OCI-LY1 (cell line): ENCODE measurements around the gene B3GNT9.

Experiments used
- H2AFZ ChIP-seq: fragments of 200-600 bp; sonication (generic), shearing (Covaris generic); 2 replicates; pipeline ENCODE4 v1.6.0; 2014; ENCODE audit warnings: antibody characterized with exemption, mild to moderate bottlenecking, low read length
- H3F3A ChIP-seq: fragments of 200-600 bp; sonication (generic), shearing (Covaris generic); 2 replicates; pipeline ENCODE4 v1.6.0; 2014; ENCODE audit warnings: mild to moderate bottlenecking, antibody characterized with exemption, low read length, moderate library complexity; ENCODE audit not compliant: insufficient read depth
- H3K27ac ChIP-seq: fragments of 200-600 bp; sonication (generic); 2 replicates; pipeline ENCODE4 v1.5.1; 2014; ENCODE audit warnings: low read length, mixed run types, mild to moderate bottlenecking, low read depth; ENCODE audit not compliant: poor library complexity, severe bottlenecking
- H3K27me3 ChIP-seq: fragments of 200-600 bp; sonication (generic); 2 replicates; pipeline ENCODE4 v1.6.0; 2014; ENCODE audit warnings: antibody characterized with exemption, mild to moderate bottlenecking, low read length, moderate library complexity; ENCODE audit not compliant: insufficient read depth
- H3K36me3 ChIP-seq: fragments of 200-600 bp; sonication (generic); 2 replicates; pipeline ENCODE4 v1.6.1; 2014; ENCODE audit warnings: mild to moderate bottlenecking, antibody characterized with exemption, low read length, moderate library complexity, mixed read lengths; ENCODE audit not compliant: insufficient read depth
- H3K4me1 ChIP-seq: fragments of 200-600 bp; sonication (generic); 2 replicates; pipeline ENCODE4 v1.5.1; 2014; ENCODE audit warnings: mild to moderate bottlenecking, low read length, moderate library complexity; ENCODE audit not compliant: insufficient read depth, severe bottlenecking
- H3K4me2 ChIP-seq: fragments of 200-600 bp; sonication (generic), shearing (Covaris generic); 2 replicates; pipeline ENCODE4 v1.6.1; 2014; ENCODE audit warnings: low read length
- H3K4me3 ChIP-seq: fragments of 200-600 bp; sonication (generic); 2 replicates; pipeline ENCODE4 v1.5.1; 2014; ENCODE audit warnings: low read length, low read depth, mild to moderate bottlenecking, mixed read lengths; ENCODE audit not compliant: poor library complexity, severe bottlenecking
- H3K79me2 ChIP-seq: fragments of 200-600 bp; shearing (Covaris generic); 2 replicates; pipeline ENCODE4 v1.6.1; 2016; ENCODE audit warnings: mixed run types, low read length, mixed read lengths; ENCODE audit not compliant: insufficient read depth
- H3K9ac ChIP-seq: fragments of 200-600 bp; sonication (generic), shearing (Covaris generic); 2 replicates; pipeline ENCODE4 v1.6.1; 2014; ENCODE audit warnings: mild to moderate bottlenecking, low read length, mixed read lengths
- H3K9me2 ChIP-seq: fragments of 200-600 bp; sonication (generic), shearing (Covaris generic); 2 replicates; pipeline ENCODE4 v1.6.1; 2014; ENCODE audit warnings: low read depth, mild to moderate bottlenecking, low read length, mixed read lengths
- H3K9me3 ChIP-seq: fragments of 200-600 bp; shearing (Covaris generic); 2 replicates; pipeline ENCODE4 v1.6.1; 2014; ENCODE audit warnings: low read length, mixed read lengths
- H4K20me1 ChIP-seq: fragments of 200-600 bp; sonication (generic), shearing (Covaris generic); 2 replicates; pipeline ENCODE4 v1.6.0; 2016; ENCODE audit warnings: mild to moderate bottlenecking, low read length; ENCODE audit not compliant: insufficient read depth
- EZH2 ChIP-seq: fragments of 200-600 bp; sonication (generic), shearing (Covaris generic); IDR thresholded peaks from 2 replicates; pipeline ENCODE4 v1.8.0; 2017; ENCODE audit warnings: borderline replicate concordance, mixed run types, mild to moderate bottlenecking, antibody characterized with exemption, low read length, moderate library complexity, mixed read lengths
- TF ChIP-seq, protein P1 (sequence below): fragments of 200-600 bp; sonication (generic), shearing (Covaris generic); IDR thresholded peaks from 2 replicates; pipeline ENCODE4 v1.5.1; 2017; ENCODE audit warnings: mild to moderate bottlenecking, antibody characterized with exemption, low read length, moderate library complexity, mixed read lengths

B3GNT9 gene

DNA sequence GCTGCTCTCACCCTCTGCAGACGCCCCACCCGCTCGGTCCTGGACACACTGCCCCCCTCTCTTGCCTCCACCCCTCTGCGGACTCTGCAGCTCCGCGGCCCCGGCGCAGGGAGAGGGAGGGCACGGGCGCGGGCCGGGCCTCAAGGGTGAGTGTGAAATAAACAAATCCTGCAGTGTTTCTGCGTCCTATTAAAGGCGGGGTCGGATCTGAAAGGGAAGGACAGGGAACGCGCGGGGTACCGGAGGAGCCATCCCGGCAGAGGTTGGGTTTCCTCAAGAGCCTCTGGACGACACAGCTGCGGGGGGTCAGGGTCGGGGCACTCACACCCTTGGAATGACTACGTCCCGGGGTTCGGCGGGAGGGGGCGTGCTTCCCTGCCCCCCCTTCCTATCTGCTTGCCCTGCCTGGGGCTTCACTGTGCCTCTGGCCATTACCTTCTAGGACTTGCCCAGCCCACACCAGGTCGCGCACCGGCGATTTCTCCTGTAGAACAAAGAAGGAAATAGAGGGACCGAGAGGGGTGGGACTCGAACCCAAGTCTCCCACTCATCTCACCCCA, 13.3 kb upstream of the B3GNT9 start:
- peaks cover 20% of the 10 kb centered on the region for H3K4me1 ChIP-seq
- no peaks in the 10 kb centered on the region for H3K36me3 ChIP-seq
- no peak overlapping the region for H3K9ac ChIP-seq
- no peaks in the 10 kb centered on the region; the same call in 1 of the 2 replicates for H3K27me3 ChIP-seq
- H2AFZ ChIP-seq = no peak overlapping the region
- H3K9me3 ChIP-seq = no peaks in the 10 kb centered on the region
- H3K79me2 ChIP-seq = no peaks in the 10 kb centered on the region
- H3F3A ChIP-seq = no peaks in the 10 kb centered on the region
- peak overlapping the region; percentile 56; the same call in 1 of the 2 replicates for H3K4me2 ChIP-seq
- peak overlapping the region; percentile 44 for H3K4me3 ChIP-seq
- no peak overlapping the region for H3K27ac ChIP-seq
- no peaks in the 10 kb centered on the region for H3K9me2 ChIP-seq
- H4K20me1 ChIP-seq = no peaks in the 10 kb centered on the region
- no peak for TF ChIP-seq EZH2
- TF ChIP-seq, protein P1, sequence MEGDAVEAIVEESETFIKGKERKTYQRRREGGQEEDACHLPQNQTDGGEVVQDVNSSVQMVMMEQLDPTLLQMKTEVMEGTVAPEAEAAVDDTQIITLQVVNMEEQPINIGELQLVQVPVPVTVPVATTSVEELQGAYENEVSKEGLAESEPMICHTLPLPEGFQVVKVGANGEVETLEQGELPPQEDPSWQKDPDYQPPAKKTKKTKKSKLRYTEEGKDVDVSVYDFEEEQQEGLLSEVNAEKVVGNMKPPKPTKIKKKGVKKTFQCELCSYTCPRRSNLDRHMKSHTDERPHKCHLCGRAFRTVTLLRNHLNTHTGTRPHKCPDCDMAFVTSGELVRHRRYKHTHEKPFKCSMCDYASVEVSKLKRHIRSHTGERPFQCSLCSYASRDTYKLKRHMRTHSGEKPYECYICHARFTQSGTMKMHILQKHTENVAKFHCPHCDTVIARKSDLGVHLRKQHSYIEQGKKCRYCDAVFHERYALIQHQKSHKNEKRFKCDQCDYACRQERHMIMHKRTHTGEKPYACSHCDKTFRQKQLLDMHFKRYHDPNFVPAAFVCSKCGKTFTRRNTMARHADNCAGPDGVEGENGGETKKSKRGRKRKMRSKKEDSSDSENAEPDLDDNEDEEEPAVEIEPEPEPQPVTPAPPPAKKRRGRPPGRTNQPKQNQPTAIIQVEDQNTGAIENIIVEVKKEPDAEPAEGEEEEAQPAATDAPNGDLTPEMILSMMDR = no peak

DNA sequence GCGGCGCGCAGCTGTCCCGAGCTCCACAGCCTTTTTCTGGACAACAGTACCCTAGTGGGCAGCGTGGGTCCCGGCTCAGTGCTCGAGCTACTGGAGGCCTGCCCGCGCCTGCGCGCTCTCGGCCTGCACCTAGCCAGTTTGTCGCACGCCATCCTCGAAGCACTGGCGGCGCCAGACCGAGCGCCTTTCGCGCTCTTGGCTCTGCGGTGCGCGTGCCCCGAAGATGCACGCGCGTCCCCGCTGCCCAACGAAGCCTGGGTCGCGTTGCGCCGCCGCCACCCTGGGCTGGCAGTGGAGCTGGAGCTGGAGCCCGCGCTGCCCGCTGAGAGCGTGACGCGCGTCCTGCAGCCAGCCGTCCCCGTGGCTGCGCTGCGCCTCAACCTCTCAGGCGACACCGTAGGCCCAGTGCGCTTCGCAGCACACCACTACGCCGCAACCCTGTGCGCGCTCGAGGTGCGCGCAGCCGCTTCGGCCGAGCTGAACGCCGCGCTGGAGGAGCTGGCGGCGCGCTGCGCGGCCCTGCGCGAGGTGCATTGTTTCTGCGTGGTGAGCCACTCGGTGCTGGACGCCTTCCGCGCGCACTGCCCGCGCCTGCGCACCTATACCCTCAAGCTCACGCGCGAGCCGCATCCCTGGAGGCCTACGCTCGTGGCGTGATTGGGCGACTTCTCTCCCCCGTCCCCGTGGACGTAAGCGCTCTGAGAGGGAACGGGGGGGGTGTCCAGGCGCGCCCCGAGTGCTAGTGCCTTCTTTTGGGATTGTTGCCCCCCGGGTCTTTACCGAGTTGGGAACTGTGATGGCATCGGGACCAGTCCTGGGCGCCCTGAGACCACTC, 12.6 kb upstream of the B3GNT9 start:
- TF ChIP-seq, protein P1 = no peak
- TF ChIP-seq EZH2 = no peak
- H3K27me3 ChIP-seq = no peaks in the 10 kb centered on the region; the same call in 1 of the 2 replicates
- no peaks in the 10 kb centered on the region for H3K79me2 ChIP-seq
- no peak overlapping the region for H3K9ac ChIP-seq
- no peaks in the 10 kb centered on the region for H3K36me3 ChIP-seq
- peaks cover 27% of the 10 kb centered on the region for H3K4me1 ChIP-seq
- no peaks in the 10 kb centered on the region for H3K9me2 ChIP-seq
- peak overlapping the region; percentile 44 for H3K4me3 ChIP-seq
- H3K4me2 ChIP-seq = peak overlapping the region; percentile 56
- no peaks in the 10 kb centered on the region for H4K20me1 ChIP-seq
- no peaks in the 10 kb centered on the region for H3K9me3 ChIP-seq
- H3F3A ChIP-seq = no peaks in the 10 kb centered on the region
- H3K27ac ChIP-seq = no peak overlapping the region
- no peak overlapping the region for H2AFZ ChIP-seq

DNA sequence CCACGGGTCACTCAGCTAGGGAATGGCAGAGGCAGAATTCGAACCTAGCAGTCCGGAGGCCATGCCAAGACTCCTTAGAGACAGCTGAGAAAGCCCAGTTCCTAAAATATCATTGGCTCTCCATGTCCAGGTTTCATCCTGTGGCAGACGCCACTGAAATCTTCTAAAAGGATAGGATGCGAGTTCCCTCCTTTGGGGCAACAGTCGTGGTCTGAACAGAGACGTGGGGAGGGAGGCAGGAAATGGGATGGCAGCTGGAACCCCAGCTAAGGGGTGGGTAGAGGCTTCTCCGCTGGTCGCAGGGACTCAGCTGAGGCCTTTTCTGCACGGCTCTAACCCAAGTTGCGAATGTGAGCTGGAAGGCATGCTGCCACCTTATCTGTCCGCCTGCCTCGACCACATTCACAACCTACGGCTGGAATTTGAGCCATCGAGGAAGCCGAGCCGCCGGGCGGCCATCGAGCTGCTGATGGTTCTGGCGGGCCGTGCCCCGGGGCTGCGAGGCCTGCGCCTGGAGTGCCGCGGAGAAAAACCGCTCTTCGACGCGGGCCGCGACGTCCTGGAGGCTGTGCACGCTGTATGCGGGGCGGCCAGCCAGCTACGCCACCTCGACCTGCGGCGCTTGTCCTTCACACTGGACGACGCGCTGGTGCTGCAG, 11.8 kb upstream of the B3GNT9 start:
- H3F3A ChIP-seq = no peaks in the 10 kb centered on the region
- H3K79me2 ChIP-seq = no peaks in the 10 kb centered on the region
- no peaks in the 10 kb centered on the region for H3K36me3 ChIP-seq
- H3K9me3 ChIP-seq = no peaks in the 10 kb centered on the region
- no peaks in the 10 kb centered on the region for H4K20me1 ChIP-seq
- H3K4me2 ChIP-seq = peak overlapping the region; percentile 56; the same call in 1 of the 2 replicates
- no peaks in the 10 kb centered on the region; the same call in 1 of the 2 replicates for H3K27me3 ChIP-seq
- no peak overlapping the region for H3K27ac ChIP-seq
- no peak overlapping the region for H3K9ac ChIP-seq
- TF ChIP-seq, protein P1 = no peak
- no peak for TF ChIP-seq EZH2
- no peaks in the 10 kb centered on the region for H3K9me2 ChIP-seq
- H3K4me1 ChIP-seq = peaks cover 30% of the 10 kb centered on the region
- H3K4me3 ChIP-seq = peak overlapping the region; percentile 44
- no peak overlapping the region for H2AFZ ChIP-seq
